Endometrium (tissue), 2 donors: ENCODE data around the gene PLEKHA8.

Experiments
- FAIRE-seq: peaks from 2 replicates; lab custom pipeline; 2012; peaks lifted over from hg19 to GRCh38; lab: Jason Lieb, UNC
- donor health status: control.
- donor health status: control.

Gene PLEKHA8

GRCh38 chr7:30169579-30169978, 141.4 kb downstream of the PLEKHA8 start:
- no peak for FAIRE-seq

- no peak for FAIRE-seq
Measured at GRCh38 chr7:30170476-30171205, 142.4 kb downstream of the PLEKHA8 start.

GRCh38 chr7:30171766-30172447, 143.7 kb downstream of the PLEKHA8 start:
- no peak for FAIRE-seq

GRCh38 chr7:30172451-30172850, 144.2 kb downstream of the PLEKHA8 start:
- no peak for FAIRE-seq

GRCh38 chr7:30173058-30173897, 145.1 kb downstream of the PLEKHA8 start:
- FAIRE-seq, result no peak

GRCh38 chr7:30175180-30175579, 147.0 kb downstream of the PLEKHA8 start:
- FAIRE-seq, result no peak

GRCh38 chr7:30175636-30176147, 147.5 kb downstream of the PLEKHA8 start:
- no peak for FAIRE-seq

GRCh38 chr7:30176463-30177109, 148.4 kb downstream of the PLEKHA8 start:
- no peak for FAIRE-seq

GRCh38 chr7:30177186-30177585, 149.0 kb downstream of the PLEKHA8 start:
- no peak for FAIRE-seq

- no peak for FAIRE-seq
Measured at GRCh38 chr7:30177965-30178364, 149.8 kb downstream of the PLEKHA8 start.

GRCh38 chr7:30178748-30179436, 150.7 kb downstream of the PLEKHA8 start:
- FAIRE-seq, result no peak
